ENCODE results near the gene ZMIZ1.

ZMIZ1 gene

DNA sequence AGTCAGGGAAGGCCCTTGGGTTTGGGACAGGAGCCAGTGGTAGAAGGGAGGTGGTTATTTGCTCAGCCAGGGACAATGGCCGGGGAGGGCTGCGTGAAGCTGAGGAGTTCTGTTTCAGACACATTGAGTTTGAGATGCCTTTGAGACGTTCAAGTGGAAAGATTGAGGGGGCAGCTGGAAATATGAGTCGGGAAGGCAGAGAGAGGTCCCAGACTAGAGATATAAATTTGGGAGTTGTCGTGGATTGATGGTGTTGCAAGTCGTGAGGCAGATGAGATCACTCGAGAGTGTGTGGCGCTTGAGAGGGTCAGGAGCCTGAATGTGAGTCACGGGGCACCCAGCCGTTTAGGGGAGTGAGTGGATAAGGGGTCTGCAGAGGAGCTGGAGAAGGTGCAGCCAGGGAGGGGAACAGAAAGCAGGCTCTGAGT is 73.3 kb downstream of the ZMIZ1 start (continued):
- TF ChIP-seq ZNF549 (tag by site-specific recombination; IDR thresholded peaks at IDR 0.05) (no peak), ZNF521 (tag by site-specific recombination; IDR thresholded peaks at IDR 0.05) (no peak), ZNF48 (tag by site-specific recombination; IDR thresholded peaks at IDR 0.05) (no peak), ZEB2 (tag by site-specific recombination; IDR thresholded peaks at IDR 0.05) (peak; percentile 72), YY2 (tag by site-specific recombination; IDR thresholded peaks at IDR 0.05) (no peak), ZNF600 (tag by site-specific recombination; IDR thresholded peaks at IDR 0.05) (peak; percentile 74)
- TF ChIP-seq, protein P1, sequence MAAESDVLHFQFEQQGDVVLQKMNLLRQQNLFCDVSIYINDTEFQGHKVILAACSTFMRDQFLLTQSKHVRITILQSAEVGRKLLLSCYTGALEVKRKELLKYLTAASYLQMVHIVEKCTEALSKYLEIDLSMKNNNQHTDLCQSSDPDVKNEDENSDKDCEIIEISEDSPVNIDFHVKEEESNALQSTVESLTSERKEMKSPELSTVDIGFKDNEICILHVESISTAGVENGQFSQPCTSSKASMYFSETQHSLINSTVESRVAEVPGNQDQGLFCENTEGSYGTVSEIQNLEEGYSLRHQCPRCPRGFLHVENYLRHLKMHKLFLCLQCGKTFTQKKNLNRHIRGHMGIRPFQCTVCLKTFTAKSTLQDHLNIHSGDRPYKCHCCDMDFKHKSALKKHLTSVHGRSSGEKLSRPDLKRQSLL (tag by site-specific recombination; IDR thresholded peaks at IDR 0.05) = peak; percentile 76; the same call in 1 of the 2 replicates

DNA sequence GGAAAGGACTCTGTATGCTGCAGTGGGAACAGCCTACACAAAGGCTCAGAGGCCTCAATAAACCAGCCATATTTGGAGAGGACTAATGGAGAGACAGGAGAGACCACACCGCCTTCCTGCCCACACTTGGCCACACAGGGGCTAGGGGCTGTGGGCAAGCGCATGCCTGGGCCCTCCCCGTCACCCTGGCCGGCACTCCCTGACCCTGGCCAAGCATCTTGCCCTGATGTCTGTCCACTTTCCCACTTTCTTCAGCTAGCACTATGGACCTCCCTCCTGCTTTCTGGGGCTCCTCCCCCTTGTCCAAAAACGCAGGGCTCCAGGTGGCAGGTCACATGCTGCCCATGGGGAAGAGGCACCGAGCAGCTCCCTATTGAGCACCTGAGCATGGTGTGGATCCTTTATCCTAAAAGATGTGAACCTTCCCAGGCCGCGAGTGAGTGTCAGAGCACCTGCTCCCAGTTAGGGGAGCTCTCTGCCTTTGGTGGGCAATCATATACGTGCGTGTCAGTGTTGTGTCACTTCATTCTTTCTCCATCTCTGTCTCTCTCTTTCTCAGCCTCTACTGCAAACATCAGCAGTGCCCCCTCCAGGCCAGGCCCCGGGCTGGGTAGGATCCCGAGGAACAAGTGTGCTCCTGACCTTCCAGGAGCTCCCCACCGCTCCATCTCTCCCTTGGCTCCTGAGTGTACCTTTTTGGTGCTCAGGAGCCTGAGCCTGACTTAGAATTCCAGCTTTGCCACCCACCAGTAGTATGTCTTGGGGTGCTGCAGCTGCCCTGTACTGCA is 74.0 kb downstream of the ZMIZ1 start:
- Histone ChIP-seq H3K36me3 (ENCODE audit: control insufficient read depth in 2 of 2, insufficient read depth in 1 of 2, low read length in 2 of 2) (peaks cover 0 to 13% of the 10 kb centered on the region in 2 experiments; a peak in 1 of 3 replicates), H3K4me1 (ENCODE audit: control insufficient read depth, insufficient read depth, low read length) (no peaks in the 10 kb centered on the region), H3K27ac (ENCODE audit: extremely low read depth, low read depth, low read length) (no peak overlapping the region), H3K9me3 (ENCODE audit: control insufficient read depth, insufficient read depth, low read depth, low read length) (no peaks in the 10 kb centered on the region), H3K4me3 (ENCODE audit: low read depth, low read length) (no peak overlapping the region)
- POLR2A ChIA-PET = interaction anchor here (1.4 kb wide), 1 partner anchor 9 kb away, joined by 4 read pairs; no protein-coding TSS in a partner anchor
- CTCF ChIA-PET = interaction anchor here (0.6 to 3.3 kb wide), 7 partner anchors 15 to 353 kb away, joined by 3 to 17 read pairs (median 4); no protein-coding TSS in a partner anchor
- TF ChIP-seq HOXD13 (CRISPR knock-in tag; IDR thresholded peaks at IDR 0.05; ENCODE audit: borderline replicate concordance) = no peak
- no peak for TF ChIP-seq YY1 (tag by site-specific recombination; IDR thresholded peaks at IDR 0.05)
- TF ChIP-seq ZNF362 (tag by site-specific recombination; IDR thresholded peaks at IDR 0.05) = no peak
- no peak for TF ChIP-seq ZNF175 (tag by site-specific recombination; IDR thresholded peaks at IDR 0.05)
- TF ChIP-seq ZNF677 (tag by site-specific recombination; IDR thresholded peaks at IDR 0.05) = no peak
- TF ChIP-seq ZNF654 (tag by site-specific recombination; IDR thresholded peaks at IDR 0.05; ENCODE audit: low read depth) = no peak
- no peak for TF ChIP-seq ZNF350 (tag by site-specific recombination; IDR thresholded peaks at IDR 0.05)
- no peak for TF ChIP-seq ZNF112 (tag by site-specific recombination; IDR thresholded peaks at IDR 0.05)
- TF ChIP-seq ZNF510 (tag by site-specific recombination; IDR thresholded peaks at IDR 0.05; ENCODE audit: insufficient replicate concordance) = no peak
- no peak for TF ChIP-seq GLIS2 (tag by site-specific recombination; IDR thresholded peaks at IDR 0.05)
- TF ChIP-seq ZNF707 (tag by site-specific recombination; IDR thresholded peaks at IDR 0.05) = no peak
- no peak for TF ChIP-seq PRDM4 (tag by site-specific recombination; IDR thresholded peaks at IDR 0.05)
- no peak for TF ChIP-seq ZSCAN23 (tag by site-specific recombination; IDR thresholded peaks at IDR 0.05)
- TF ChIP-seq ELK4 (IDR thresholded peaks at IDR 0.05; ENCODE audit: borderline replicate concordance, low read depth, low read length) = no peak
- no peak for TF ChIP-seq ZNF544 (tag by site-specific recombination; IDR thresholded peaks at IDR 0.05)
- TF ChIP-seq ZNF184 (tag by site-specific recombination; IDR thresholded peaks at IDR 0.05) = no peak
- TF ChIP-seq, protein P2, sequence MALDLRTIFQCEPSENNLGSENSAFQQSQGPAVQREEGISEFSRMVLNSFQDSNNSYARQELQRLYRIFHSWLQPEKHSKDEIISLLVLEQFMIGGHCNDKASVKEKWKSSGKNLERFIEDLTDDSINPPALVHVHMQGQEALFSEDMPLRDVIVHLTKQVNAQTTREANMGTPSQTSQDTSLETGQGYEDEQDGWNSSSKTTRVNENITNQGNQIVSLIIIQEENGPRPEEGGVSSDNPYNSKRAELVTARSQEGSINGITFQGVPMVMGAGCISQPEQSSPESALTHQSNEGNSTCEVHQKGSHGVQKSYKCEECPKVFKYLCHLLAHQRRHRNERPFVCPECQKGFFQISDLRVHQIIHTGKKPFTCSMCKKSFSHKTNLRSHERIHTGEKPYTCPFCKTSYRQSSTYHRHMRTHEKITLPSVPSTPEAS (tag by site-specific recombination; IDR thresholded peaks at IDR 0.05) = no peak
- TF ChIP-seq ZNF560 (tag by site-specific recombination; IDR thresholded peaks at IDR 0.05; ENCODE audit: borderline replicate concordance) = no peak
- TF ChIP-seq ZNF747 (tag by site-specific recombination; IDR thresholded peaks at IDR 0.05) = no peak
- TF ChIP-seq KLF16 (tag by site-specific recombination; IDR thresholded peaks at IDR 0.05) = no peak

Data from HEK293 (cell line).